NCI-H2196 (cell line): Measurements from ENCODE around the gene HEPACAM.

Source experiments
- DNase-seq: peaks from one replicate; lab custom pipeline; 2025; ENCODE audit not compliant: unreplicated experiment; lab: John Stamatoyannopoulos, UW

HEPACAM gene

DNA sequence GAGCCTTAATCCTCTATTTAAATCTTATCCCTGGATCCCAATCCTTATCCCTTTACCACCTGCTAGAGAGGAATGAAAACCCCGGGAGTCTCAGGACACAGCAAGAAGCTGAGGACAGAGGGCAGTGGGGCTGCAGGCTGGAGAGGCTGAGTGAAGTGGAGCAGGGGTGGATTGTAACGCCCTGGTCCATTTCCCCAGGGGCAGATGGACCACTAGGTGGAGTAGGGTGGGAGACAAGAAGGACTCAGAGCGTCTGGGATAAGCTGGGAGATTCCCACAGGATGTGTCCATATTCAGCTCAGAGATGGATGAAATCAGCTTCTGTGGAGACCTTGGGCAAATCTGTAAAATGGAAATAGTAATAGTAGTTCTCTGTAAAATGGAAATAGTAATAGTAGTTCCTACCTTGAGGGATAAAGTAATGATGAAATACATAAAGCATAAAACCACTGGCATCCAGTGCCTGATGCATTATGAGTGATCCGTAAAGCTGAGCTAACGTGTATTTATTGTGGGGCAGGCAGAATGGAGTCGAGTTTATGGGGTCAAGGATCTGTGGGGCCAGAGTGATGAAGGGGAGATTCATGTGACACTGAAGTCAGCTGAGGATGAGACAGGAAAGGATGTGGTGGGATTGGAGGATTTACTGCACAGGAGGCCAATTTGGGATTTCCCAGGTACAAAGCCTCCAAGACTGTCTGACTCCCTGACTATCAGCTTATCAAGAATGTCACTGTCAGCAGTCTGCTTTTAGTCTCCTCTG, 36.3 kb downstream of the HEPACAM start:
- no peak for DNase-seq

DNA sequence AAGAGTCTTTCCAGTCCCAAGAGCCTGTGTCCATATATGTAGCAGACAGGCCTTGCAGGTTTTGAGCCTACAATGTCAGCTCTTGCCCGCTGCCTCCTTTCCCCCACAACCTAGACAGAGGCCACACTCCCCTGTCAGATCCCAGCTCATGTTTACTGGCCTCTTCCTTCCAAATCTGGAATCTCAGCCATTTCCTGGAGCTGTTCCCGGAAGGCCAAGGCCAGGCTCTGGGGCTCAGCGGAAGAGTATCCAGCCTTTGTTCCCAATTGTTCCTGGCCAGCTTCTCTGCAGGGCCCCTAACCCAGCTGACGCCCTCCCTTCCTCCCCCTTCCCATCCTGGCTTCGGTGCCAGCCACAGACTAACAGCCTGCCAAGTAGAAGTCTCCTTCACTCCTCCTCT, 37.1 kb downstream of the HEPACAM start:
- no peak for DNase-seq

DNA sequence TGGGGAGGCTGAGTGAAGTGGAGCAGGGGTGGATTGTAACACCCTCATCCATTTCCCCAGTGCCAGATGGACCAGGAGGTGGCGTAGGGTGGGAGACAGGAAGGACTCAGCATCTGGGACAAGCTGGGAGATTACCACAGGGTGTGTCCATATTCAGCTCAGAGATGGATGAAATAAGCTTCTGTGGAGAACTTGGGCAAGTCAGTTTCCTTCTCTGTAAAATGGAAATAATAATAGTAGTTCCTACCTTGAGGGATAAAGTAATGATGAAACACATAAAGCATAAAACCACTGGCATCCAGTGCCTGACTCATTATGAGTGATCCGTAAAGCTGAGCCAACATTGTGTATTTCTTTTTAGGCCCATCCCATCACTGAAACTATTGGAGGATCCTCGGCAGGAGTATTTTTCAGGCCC, 37.6 kb downstream of the HEPACAM start:
- no peak for DNase-seq

DNA sequence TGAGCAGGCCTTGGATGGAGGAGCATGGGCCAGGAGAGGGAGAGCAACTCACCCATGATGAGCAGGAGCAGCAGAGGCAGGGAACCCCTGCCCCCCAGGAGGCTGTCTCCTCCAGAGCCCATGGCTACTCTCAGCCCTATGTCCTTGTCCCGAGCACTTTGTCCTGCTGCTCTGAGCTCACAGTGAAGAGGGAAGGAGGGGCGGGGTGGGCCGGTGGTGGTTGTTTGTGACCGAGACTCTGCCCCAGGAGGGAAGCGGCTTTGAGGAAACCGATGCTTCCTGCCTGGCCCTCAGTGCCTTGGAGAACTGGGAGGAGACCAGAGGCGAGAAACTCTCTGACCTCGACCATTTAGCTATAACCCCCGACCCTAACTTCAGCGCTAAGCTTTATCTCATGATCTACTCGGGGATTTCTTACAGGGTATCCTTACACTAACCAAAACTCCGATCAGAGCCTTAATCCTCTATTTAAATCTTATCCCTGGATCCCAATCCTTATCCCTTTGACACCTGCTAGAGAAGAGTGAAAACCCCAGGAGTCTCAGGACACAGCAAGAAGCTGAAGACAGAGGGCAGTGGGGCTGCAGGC, 38.1 kb downstream of the HEPACAM start, which contains the start of gene ROBO4:
ROBO4 (minus strand) TSS at position 192 of the 589 bp plus-strand sequence; CDS start at position 122, 70 bp downstream.
- no peak for DNase-seq

DNA sequence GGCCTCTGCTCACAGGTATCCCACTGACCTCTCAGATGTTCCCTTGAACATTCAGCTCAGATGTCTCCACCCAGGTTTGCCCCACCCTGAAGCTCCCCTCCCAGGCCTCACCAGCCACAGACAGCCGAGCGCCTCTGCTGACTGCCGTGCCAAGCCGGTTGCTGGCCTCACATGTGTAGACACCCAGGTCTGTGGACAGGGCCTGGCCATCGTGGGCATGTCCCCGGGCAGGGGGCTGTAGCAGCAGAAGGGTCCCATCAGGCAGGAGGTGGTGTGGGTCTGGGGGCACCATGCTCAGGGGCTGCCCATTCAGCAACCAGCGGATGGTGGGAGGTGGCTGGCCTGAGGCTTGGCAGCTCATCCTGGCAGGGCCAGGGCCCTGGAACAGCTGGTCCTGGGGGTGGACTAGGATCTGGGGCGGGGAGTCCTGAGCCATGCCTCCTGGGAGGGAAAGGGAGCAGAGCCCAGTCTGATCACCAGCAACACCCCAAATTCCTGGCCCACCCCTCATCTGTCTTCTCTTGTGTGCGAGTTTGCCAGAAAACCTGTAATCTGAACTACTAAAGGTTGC, 38.9 kb downstream of the HEPACAM start:
- DNase-seq, result no peak

DNA sequence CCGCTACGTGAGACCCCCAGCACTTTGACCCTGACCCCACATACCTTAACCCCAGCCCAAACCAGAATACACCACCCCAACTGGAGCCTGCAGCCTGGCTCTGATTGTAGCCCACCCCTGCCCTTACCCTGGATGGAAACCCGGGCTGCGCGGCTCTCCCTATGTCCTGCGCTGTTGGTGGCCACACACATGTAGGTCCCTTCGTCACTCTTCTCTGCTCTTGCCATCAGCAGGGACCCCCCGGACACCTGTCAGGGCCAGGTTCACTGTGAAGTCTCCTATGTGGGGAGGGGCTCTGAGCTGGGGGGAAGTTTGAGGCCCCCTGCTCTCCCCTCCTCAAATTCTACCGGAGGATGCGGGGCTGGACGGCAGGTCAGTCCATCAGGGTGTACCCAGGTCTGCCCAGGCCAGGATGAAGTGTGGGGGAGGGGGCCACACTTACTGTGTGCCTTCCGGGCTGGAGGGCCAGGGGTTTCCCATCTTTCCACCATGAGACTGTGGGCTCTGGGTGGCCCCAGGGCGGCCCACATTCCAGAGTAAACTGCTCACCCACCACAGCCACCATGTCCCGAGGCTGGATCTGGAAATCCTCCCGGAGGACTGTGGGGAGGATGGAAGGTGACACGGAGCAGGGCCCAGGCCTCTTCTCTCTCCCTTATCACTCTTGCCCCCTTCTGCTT, 39.6 kb downstream of the HEPACAM start:
- no peak for DNase-seq

DNA sequence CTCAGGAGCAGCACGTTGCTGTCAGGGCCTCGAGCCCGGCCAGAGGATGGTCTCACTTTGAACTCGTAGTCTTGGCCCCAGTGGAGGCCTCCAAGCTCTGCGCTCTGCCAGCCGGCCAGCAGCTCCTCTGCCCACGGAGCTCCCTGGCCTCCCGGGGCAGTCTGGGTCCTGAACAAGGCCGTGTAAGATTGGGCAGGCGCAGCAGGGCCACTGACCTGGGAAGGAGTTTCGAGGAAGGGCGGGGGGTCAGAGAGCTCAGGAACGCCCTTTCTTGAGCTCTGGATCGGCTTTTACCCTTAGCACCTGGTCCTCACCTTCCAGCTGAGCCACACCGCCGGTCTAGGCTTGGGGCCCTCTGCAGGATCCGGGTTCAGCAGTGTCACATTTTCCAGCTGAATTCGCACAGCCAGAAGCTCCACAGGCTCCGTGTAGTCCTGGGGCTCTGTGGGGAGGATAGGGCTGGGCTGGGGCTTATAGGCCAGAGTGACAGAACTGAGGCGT, 40.3 kb downstream of the HEPACAM start:
- no peak for DNase-seq

DNA sequence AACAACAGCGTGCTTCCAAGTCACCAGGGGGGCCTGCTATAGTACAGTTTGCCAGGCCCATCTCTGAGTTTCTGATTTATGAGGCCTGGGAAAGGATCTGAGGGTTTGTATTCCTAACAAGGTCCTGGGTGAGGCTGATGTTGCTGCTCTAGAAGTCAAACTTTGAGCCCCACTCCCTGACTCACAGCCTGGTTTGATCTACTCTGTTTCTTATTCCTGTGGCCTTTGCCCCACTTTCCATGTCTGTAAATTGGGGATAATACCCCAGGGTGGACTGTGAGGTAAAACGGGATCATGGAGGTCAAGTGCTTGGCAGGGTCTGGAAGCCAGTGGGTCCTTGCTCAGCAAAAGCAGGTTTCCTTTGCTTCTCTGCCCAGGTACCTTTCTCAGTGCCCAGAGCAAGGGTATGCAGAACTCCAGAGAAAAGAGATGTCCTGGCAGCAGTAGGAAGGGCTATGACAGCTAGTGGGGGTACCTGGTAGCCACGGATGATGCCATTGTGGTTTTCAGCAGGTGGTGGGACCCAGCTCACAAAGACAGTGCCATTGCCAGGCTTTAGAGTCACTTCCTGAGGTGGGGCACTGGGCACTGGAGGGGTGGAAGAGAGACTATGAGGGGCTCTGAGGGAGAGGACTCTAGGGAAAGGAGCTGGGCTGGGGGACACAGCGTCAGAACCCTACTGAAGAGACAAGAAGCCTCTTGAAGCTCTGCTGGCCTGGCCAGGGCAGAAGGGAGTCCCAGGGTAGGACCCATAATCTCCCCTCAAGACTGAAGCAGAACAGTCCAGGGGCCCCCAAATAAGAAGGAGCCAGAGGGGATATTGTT, 41.0 kb downstream of the HEPACAM start:
- DNase-seq, result no peak

DNA sequence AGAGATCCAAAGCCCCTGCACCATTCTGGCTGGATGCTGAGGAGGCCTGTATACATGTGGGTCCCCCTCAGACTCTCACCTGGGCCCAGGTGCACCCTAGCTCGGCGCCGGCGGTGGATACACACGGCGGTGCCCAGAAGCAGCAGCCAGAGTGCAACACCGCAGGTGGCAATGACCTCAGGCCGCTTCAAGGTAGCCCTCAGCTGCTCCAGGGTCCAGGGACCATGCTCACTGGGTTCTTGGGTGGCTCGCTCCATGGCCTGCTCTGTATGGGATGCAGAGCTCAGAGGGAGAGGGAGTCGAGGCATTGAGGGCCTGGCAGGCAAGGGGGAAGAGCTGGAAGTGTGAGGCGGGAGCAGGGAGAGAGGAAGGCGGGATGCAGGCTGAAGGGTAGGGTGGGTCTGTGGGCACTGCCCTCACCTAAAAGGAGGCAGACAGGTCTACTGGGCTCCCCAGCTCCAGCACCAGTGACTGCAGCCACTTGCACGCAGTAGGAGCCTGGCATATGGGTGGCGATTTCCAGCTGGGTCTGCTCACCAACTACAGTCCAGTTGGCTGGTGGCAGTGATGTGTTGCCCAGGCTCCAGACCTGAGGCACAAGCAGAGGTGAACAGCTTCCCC, 42.0 kb downstream of the HEPACAM start:
- DNase-seq, result no peak

DNA sequence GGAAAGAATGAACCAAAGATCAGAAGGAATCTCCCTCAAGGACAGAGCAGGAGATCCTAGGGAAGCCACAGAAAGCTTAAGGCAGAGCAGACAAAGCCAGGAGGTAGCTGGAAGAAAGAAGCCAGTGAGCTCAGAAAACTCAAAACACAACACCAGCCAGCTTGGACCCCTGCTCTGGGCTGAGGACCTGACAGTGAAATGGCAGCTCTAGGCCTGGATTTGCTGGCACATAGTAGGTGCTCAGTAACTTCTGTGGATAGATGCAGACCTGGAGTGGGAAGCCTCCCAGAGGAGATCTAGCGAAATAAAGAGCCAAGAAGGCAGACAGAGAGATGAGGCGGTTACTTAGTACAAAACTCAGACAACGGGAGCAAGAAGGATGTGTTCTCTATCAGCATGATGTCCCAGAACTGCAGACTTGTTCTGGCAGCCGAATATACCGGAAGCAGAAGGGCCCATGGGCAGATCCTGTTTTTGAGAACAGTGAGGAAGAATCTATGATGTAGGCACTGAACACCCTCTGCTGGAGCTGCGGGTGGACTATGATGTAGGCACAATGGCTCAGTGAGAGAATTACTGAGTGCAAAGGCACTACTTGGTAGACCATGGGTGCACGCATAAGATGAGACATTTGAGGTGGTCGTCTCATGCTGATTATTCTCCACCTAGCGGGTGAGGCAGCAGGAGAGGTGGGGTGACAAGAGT, 42.9 kb downstream of the HEPACAM start:
- DNase-seq, result no peak

DNA sequence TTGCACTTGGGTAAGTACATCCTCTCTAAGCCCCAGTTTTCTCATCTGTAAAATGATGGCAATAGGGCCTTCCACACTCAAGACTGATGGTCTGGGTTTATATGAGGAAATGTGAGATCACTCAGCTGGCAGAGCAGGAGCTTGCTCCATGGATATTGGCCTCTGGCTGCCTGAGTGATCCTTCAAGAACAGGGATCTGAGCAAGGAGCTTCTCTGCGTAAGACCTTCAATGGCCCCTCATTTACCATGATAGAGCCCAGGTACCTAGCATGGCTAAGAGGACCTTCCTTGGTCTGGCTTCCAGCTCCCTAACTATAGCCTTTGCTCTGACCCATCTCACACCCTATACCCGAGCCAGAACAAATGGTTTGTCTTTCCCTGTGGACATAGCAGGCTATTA, 43.7 kb downstream of the HEPACAM start:
- no peak for DNase-seq

DNA sequence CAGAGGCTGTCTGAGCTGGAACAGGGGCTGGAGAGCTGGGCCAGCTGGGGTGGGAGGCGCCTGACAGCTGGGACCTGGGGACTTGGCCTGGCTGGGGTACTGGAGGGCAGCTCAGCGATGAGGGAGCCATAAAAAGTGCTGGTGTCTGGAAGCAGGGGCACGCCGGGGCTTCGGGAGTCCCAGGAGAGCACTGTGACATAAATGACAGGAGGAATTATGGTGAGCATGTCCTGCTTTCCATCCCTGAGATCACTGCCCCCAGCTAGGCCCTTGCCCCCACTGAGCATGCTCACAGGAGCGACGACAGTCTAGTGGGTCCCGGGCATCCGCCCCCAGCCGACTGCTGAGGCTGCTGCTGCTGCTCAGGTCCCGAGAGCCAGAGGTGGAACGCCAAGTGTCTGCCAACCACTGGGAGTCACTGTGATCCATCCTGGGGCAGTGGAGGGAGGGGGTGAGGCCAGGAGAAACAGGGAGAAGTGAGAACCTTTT, 44.4 kb downstream of the HEPACAM start:
- DNase-seq, result no peak

DNA sequence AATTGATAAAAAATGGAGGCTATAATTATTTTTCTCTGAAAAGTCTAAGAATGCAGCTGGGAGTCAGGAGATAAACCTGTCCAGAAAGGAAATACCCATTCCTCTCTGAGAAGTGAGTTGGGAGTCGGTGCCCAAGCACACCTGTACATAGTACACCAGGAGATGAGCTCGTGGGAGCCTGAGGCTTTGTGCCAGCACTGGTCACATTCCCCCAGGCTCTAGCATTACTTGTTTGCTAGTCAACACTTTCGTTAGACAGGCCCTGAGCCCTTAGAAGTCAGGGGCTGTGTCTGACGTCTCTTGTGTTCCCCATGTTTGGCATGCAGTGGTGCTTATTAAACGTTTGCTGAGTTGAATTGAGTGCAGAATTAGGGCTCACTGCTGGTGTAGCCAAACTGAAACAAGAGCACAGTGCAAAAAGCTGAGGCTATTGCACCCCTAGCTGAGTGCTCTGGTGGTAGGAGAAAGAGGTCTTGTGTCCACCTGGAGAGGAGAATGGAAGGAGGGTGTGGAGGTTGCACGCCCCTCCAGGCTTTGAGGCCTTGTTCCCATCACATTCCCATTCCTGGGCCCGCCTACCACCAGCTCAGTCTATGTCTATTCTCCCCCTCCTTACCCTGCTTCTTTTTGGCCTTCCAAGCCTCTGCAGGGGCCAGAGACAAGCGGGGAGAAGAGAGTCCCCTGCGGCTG, 45.0 kb downstream of the HEPACAM start:
- no peak for DNase-seq

DNA sequence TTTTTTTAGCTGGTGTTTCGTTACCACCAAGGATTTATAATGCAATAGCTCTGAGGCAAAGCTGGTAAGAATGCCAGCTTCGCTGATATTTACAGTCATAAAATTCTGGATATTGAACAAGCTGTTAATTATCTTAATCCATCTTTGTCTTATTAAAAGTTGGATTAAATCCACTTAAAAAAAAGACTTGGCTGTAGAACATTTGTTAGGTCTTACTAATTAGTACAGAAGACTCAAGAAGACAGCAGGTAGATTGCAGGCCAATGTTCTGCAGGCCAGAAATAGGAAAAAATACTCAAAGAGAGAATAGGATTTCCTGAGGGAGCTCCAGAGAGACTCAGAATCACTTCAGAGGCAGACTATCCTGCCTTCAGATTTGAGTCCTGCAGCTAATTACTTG, 45.7 kb downstream of the HEPACAM start:
- no peak for DNase-seq

DNA sequence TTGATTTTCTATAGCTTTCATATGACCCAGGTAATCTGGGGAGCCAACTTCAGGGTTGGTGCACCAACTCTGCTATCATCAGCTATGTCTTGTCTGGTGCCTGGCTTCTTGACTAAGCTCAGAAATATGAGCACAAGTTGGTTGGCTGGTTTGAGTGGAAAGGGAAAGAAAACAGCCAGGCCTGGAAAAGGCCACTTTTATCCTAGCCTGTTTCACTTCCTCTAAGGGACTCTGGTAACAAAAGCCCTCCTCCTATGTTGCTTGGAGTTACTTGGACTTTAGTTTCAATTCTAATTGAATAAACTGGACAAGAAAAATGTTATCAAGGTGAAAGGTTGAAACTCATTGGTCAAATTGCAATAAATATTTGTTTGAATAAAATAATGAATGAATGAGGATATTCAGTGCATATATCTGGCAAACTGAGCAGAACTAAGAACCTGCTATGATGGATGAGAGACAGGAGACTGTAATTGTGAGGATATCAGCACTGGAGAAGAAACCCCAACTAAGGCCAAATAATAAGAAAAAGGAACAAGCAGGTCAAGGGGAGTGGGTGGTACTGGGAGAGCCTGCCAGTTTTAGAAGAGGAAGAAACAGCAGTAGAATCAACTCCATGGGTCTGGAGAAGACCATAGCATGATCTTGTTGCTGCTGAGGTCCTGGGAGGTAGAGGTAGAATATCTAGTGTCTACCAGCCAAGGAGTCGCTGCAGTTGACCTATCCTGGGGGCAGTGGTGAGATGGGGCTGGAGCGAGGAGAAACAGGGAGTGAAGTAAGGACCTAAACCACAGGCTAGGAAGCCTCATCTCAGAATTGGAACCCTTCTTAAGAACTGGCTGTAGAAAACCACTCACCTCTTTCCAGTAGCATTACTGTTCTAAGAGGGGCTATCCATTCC, 46.4 kb downstream of the HEPACAM start:
- no peak for DNase-seq

DNA sequence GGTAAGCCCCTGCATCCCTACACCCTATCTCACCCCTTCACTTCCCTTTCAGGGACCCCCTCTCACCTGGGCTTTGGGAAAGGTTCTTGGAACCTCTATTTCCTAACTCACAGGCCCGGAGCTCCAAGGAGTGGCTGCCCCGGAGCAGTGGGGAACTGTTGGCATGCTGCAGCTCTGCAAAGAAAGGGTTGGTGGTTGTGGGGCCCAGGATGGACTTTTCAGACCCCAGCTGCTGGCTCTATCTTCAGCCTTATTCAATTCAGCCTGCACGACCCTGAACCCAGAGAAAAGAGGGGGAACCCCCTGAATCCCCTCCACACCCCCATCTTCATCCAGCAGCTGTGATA, 48.2 kb downstream of the HEPACAM start:
- DNase-seq, result no peak

DNA sequence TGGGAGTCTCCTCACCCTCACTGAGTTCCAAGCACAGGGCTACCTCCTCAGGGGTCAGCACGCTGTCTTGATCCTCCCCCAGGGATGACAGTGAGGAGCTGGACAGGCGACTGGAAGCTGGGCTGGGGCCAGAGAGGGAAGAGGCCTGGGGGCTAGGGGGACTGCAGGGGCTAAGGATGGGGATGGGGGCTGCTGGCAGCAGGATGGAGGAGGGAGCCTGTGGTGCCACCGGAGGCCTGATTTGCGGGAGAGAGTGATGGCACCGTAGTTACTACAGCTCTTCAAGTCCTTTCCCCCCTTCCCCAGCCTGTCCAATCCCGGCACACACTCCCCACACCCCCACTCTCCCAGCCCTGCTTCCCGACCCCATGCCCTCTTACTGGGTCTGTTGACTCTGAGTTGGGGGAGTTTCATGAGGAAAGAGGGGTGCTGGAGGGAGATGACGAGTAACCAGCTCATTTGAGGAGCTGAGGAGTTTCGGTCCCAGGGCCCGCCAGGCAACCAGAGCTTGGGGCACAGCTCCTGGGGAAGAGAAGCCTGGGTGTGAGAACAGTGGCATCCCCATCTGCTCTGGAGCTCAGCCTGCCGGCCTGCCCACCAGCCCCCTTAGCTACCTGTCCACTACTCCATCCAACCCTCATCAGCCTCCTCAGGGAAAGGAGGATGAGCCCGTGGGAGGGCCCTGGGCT, 48.7 kb downstream of the HEPACAM start:
- DNase-seq, result no peak

DNA sequence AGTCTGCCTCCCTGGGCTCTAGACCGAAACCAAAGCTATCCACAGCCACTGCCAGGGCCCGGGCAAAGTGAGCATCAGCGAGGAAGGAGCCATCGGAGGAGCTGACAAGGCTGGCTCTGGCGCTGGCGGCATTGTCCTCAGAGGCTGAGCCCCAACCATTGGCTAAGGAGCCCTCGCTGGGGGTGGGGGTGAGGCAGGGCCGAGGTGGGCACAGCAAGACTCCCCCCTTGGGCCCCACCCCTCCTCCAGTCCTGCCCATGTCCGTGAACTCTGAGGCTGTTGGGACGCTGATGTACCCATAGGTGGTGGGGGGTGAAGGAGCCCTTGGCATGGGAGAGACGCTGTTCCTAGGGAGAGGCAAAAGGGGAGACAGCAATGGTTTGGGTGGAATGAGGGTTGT, 49.4 kb downstream of the HEPACAM start:
- no peak for DNase-seq
